HFF-Myc (cell line): Measurements from ENCODE around the gene FANCC.

Source experiments
- DNase-seq: peaks from one replicate; pipeline ENCODE4 v3.0.0-alpha.2; 2011; ENCODE audit warnings: low read depth; ENCODE audit errors: extremely low read depth
- H3K4me3 ChIP-seq: replicated peaks from 2 replicates; pipeline ENCODE4 v1.5.1; 2011; ENCODE audit warnings: low read depth, mild to moderate bottlenecking, control low read depth, low read length
- CTCF ChIP-seq: IDR thresholded peaks from 2 replicates; pipeline ENCODE4 v1.5.1; 2012; ENCODE audit warnings: mild to moderate bottlenecking, low read depth, low read length, control low read depth; ENCODE audit errors: missing control alignments

The FANCC gene

GRCh38 chr9:95049761-95050160 is 267.7 kb downstream of the FANCC start:
- TF ChIP-seq CTCF, result no peak
- no peak for DNase-seq
- H3K4me3 ChIP-seq, result peak overlapping the region; percentile 54
